ENCODE measurements around the gene SEMA6B. TPM values are rescaled to one million over a fixed set of nuclear protein-coding genes. Genes with fewer than 3 reads are reported as not detected.

SEMA6B gene
- total RNA-seq, 1 experiment from 2014 or later: 38.4 TPM

GRCh38 chr19:4494691-4495064, 64.8 kb downstream of the SEMA6B start:
- WGBS (ENCODE audit: extremely low coverage, insufficient read length, low lambda C conversion rate): no CpG with 5 or more reads among the region's 8 CpGs
- H3K9me3 Mint-ChIP-seq: no peaks in the 10 kb centered on the region
- no peak overlapping the region for H3K56ac ChIP-seq (ENCODE audit: insufficient read length, low read depth, low read length)
- H3K23ac ChIP-seq (ENCODE audit: insufficient read length, low read depth, low read length): no peak overlapping the region
- H3K27me3 Mint-ChIP-seq (ENCODE audit: low read depth): no peaks in the 10 kb centered on the region
- no peak overlapping the region for H4K91ac ChIP-seq (ENCODE audit: insufficient read length, low read depth, low read length)
- H2AK5ac ChIP-seq (ENCODE audit: insufficient read length, low read length): no peak overlapping the region
- no peak overlapping the region for H2BK5ac ChIP-seq (ENCODE audit: insufficient read length, low read length)
- no peaks in the 10 kb centered on the region for H3K4me1 Mint-ChIP-seq
- H3K4me1 ChIP-seq (ENCODE audit: insufficient read depth, low read length): no peaks in the 10 kb centered on the region
- H3K18ac ChIP-seq (ENCODE audit: insufficient read length, low read depth, low read length): no peak overlapping the region
- TF ChIP-seq CTCF (conservative IDR thresholded peaks at IDR 0.05): no peak
- H3K14ac ChIP-seq (ENCODE audit: insufficient read depth, low read length): no peak overlapping the region
- no peaks in the 10 kb centered on the region for H3K27me3 ChIP-seq (ENCODE audit: insufficient read depth, low read length)
- no peak overlapping the region for H2BK12ac ChIP-seq (ENCODE audit: insufficient read length, low read depth, low read length)
- H4K20me1 ChIP-seq (ENCODE audit: control insufficient read depth, insufficient read depth, insufficient read length): peaks cover 3% of the 10 kb centered on the region
- H3K79me2 ChIP-seq (ENCODE audit: insufficient read depth, low read length): no peaks in the 10 kb centered on the region
- no peak overlapping the region for H2AFZ ChIP-seq (ENCODE audit: low read length)
- H2BK15ac ChIP-seq (ENCODE audit: low read depth, low read length): no peak overlapping the region
- DNase-seq: no peak
- H2BK20ac ChIP-seq (ENCODE audit: low read depth, low read length, poor library complexity, severe bottlenecking): no peak overlapping the region
- H3K79me1 ChIP-seq (ENCODE audit: insufficient read depth, low read depth, low read length, poor library complexity, severe bottlenecking): no peaks in the 10 kb centered on the region
- H3K9me3 ChIP-seq (ENCODE audit: control insufficient read depth, low read depth, low read length): no peaks in the 10 kb centered on the region
- H3K4me2 ChIP-seq (ENCODE audit: insufficient read depth, insufficient read length, low read length): no peak overlapping the region
- H3K27ac Mint-ChIP-seq: no peak overlapping the region
- no peak overlapping the region for H2BK120ac ChIP-seq (ENCODE audit: low read depth, low read length, poor library complexity, severe bottlenecking)
- H3K23me2 ChIP-seq (ENCODE audit: insufficient read length, low read depth, low read length, poor library complexity, severe bottlenecking): no peaks in the 10 kb centered on the region
- H4K5ac ChIP-seq (ENCODE audit: insufficient read length, low read depth, low read length): no peak overlapping the region
- H3K36me3 Mint-ChIP-seq (ENCODE audit: insufficient read depth in 1 of 3, low read depth in 3 of 3): peaks cover 20 to 48% (median 42%) of the 10 kb centered on the region in 3 experiments; a peak in 6 of 7 replicates
- H3T11ph ChIP-seq (ENCODE audit: low read length): no peak overlapping the region
- no peak overlapping the region for H3K4ac ChIP-seq (ENCODE audit: low read depth, low read length)
- no peak overlapping the region for H3K4me3 Mint-ChIP-seq
- H3K27ac ChIP-seq (ENCODE audit: insufficient read length, low read depth, low read length): no peak overlapping the region
- no peak overlapping the region for H3K9ac ChIP-seq (ENCODE audit: extremely low read depth, insufficient read length, low read length)
- H4K8ac ChIP-seq (replicated peaks; ENCODE audit: insufficient read length, low read depth, low read length): no peak overlapping the region

All from H9 (cell line).